NCI-H1048 (cell line): ENCODE measurements around the gene EHD1.

Source experiments
- DNase-seq: peaks from one replicate; lab custom pipeline; 2025; lab: John Stamatoyannopoulos, UW

Gene EHD1

DNA sequence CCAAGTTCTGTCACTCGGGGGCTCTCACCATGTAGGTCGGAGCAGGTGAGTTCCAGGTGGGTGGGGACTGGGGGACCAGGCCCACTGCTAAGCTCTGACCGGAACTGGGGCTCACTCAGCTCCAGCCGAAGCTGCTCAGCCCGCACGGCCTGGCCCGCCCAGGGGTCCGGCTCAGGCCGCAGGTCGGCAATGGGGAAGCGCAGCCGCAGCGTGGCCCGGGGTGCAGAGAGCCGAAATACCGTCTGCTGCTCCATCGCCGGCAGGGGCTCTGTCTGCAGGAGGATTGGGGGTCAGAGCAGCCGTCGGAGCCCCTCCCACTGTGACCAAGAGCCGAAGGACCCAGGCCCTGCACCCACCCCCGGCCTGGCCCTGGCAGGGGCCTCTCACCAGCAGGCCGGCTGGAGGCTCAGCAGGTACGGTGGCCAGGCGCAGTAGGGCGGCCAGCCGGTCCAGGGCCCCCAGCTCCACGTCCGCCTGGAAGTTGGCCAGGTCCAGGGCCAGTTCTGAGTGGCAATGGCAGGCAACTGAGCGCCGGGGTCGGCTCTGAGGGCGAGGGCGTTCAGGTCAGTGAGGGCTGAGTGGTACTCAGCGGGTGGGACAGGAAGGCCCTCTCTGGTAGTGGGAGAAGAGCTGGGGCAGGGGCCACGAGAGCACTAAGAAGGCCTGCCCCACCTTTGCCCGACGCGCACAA, 31.4 kb upstream of the EHD1 start:
- DNase-seq, result no peak

DNA sequence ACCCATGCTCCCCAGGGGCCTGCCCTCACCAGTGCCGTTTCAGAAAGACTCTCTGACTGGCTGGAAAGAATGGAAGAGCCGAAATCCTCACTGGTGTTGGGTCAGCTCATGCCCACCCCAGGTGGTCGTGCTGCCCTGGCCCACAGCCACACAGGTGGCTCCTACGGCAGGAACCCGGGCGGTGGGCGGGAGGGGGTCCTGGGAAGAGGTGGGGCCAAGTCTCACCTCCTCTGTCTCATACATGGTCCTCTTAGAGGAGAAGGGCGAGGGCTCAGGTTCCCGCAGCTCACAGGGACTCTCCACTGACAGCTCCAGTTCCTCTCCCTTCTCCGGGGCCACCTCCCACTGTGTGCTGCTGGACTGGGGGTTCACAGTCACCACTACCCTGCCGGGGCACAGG, 30.3 kb upstream of the EHD1 start:
- no peak for DNase-seq

DNA sequence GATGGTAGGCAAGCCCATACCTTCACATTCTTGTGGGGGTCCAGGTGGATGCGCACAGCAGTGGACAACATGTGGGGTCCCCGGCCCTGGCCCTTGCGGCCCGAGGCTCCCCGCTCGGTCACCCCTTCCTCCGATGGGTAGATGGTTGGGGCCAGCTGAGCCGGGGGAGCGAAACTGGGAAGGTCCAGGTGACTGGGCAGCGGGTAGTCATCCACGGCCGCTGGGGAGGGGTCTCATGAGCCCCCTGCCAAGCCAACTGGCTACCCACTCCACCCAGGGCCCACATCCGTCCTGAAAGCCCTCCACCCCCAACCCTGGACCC, 27.9 kb upstream of the EHD1 start:
- no peak for DNase-seq

DNA sequence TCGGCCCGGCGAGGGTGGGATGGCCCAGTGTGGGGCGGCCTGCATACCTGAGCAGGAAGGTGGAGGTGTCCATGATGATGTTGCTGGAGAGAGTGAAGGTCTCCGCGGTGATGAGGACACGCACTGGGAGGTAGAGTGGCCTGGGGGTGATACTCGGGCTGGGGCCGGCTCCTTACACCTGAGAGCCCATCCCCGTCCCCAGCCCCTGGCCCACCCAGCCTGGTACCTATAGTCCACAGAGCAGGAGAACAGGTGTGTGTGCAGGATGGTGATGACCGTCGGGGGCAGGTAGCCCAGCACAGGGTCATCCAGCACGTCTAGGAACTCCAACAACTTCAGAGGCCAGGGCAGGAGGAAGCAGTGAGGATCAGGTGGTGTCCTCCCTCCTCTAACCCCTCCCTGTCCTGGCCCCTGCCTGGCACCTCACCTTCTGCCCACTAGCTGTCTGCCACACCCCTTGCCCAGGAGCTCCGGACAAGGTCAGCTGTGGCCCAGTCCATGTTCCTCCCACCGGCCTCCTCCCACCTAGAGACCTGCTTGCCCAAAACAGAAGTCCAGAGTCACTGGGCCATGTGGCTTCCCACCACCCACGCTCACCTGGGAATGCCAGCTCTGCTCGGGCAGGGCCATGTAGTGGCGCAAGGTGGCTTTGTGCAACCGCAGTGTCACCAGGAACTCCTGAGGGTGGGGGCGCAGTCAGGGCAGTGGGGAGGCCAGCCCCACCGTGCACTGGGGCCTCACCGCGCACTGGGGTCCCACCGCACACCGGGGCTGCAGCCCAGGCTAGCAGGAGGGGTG, 27.3 kb upstream of the EHD1 start:
- no peak for DNase-seq

DNA sequence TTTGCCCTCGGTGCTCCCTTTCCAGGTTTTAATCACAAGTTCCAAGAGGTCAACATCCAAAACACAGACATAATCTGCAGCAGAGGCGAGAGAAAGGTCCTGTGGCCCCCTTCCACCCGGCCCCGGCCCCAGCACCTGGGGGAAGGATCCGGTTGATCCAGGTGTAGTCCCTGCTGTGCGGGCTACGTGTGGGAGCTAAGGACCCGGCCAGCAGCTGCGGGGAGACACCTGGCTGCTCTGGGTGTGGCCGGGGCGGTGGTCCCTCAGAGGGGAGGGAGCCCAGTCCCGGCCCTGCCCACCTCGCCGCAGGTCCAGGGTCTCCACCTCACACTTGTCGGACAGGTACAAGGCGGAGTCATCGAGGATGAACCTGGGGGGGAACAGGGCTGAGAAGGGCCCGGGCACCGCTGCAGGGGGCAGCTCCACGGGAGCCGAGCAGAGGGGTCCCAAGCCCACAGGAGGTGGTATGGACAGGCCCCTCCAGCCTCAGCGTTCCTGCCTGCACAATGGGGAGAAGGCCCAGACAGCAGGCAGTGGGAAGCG, 24.9 kb upstream of the EHD1 start:
- no peak for DNase-seq

DNA sequence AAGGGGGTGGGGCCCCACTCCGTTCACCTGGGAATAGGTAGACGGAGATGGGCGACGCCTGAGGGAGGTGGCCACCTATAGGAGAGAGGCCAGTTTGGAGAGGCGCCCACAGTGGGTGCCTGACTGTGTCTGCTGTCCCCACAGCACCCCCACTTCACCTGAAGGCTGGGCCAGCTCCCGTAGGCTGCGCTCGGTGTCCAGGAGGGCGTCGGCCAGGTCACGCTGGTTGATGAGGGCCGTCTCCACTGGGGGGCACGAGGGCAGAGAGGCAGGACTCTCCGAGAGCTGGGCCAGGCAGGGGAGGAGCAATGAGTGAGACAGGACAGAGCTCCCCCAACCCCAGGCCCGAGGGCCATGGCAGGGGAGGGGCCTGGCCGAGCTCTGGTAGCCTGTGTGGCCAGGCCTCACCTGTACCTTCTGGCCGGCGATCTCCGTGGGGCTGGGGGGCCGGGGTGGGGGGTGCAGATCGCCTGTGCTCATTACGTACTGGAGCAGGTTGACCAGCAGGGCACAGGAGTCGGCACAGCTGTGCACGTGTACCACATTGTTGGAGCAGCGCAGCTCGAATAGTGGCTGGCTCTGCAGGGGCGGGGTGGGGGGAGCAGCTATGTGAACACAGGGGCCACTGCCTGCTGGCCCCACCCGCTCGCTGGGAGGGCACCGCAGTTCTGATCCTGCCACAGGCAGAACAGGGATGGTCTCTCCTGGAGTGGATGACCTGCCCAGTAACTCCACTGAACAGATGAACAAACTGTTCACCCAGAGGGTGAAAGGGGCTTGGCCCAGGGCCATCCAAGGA, 23.9 kb upstream of the EHD1 start:
- no peak for DNase-seq

DNA sequence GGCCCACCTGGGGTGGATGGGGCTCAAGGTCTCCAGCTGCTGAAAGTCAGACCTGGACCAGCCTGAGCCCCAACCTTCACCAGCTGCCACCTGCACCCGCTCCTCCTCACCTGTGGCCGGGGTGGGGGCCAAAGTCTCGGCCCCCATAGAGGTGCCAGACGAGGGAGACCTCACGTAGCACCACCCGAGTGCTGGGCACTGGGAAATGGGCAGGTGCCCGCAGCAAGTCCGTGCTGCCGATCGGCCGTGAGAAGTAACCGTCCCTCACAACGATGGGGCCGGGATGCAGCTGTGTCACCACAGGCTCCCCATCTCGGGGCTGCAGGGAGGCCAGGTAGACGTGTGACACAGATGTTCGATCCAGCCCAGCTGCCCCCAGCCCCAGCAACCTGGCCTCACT, 22.4 kb upstream of the EHD1 start:
- no peak for DNase-seq

DNA sequence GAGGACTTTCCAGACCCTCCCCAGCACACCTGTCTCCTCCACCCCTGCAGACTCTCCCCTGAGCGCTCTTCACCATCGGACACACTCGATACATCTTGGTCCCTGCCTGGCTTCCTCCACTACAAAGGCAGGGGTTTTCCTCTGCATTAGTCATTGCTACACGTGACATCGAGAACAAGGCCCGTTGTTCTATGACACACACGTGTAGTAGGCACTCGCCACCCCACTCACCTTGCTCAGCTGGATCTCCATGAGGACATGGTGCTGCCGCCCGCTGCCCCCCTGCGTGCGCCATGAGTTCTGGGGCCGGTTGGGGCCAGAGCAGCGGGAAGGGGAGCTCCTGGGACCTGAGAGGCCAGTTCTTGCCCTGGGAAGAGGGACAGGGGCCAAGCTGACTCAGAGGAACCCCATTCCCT, 21.9 kb upstream of the EHD1 start:
- DNase-seq, result no peak

DNA sequence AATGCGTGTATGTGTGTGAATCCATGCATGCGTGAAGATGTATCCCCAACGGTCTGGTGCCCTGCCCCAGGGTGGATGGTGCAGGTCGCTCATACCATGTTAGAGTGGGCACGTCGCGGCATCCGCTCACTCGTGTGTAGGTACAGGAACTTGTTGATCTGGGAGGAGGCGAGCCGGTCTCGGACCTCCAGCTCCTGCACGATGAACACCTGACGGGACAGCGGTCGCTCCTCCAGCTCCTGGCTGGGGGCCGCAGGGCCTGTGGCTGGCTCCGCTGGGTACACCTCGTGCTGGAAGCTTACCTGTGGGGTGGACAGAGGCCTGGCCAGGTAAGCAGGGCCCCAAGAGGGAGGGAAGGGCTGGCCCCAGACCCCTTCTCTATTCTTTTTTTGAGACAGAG, 20.1 kb upstream of the EHD1 start:
- DNase-seq, result no peak

DNA sequence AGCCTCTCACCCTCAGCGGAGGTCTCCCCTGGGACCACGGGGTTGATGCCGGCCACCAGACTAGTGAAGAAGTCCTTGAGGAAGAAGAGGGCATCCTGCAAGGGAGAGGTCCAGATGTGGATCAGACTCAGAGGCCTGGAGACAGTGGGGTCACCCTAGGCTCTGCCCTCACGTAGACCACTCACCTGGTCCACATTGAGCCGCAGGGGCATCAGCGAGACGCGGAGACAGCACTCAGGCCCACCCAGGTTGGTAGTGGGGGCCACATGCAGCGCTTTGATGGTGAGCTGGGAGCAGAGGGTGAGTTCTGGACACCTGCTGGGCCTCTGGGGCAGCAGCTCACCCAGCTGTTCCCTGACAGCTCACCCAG, 19.6 kb upstream of the EHD1 start:
- DNase-seq, result no peak

DNA sequence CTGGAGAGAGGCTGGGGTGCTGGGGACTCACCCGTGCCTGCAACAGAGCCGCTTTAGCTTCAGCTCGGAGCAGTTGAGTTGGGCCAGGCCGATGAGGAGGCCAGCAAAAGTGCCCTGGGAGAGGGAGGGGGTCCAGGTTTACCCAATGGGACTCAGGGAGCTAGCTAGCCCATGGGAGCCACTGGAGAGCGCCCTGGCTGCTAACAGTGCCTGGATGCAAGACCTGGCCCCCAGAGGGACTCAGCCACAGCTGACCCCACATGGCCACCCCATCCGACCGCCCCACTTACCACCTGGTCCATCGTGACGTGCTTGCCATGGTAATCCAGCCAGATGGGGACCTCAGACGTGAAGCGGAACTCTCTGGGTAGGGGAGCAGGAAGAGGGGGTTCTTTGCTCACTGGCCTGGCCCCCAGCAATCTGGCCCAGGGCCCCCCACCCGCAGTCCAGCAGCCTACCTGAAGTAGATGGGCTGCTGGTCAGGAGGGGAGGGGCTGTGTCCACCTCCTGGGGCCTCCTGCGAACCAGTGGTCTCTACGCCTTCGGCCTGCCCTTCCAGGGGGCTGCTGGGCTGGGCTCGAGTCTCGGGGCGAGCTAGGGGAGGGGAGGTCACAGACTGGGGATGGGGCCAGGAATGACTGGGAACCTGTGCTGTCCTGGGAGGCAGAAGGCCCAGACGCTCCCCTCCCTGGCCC, 19.1 kb upstream of the EHD1 start:
- DNase-seq, result no peak

DNA sequence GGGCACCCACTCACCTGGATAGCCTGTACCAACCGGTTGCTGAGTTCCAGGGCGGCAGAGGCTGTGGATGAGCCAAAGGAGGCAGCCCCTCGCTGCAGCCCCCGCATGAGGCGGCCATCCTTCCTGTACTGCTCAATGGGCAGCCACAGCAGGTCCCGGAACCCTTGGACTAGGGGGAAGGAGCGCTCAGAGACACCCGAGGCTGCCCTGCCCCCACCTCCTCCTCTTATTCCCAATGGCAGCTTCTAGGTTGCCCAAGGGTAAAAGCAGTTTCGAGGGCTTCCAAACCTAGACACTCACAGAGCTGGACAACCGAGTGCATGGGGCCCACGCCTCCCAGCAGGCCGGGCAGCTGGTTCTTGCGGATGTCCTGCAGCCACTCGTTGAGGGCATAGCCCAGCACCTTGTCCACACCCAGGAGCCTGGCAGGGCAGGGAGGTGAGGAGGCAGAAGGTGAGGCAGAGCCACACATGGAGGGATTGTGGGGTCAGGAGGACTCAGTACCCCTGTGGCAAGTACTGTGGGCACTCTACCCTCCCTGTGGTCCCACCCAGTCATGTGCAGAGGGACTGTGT, 18.1 kb upstream of the EHD1 start:
- DNase-seq, result no peak

DNA sequence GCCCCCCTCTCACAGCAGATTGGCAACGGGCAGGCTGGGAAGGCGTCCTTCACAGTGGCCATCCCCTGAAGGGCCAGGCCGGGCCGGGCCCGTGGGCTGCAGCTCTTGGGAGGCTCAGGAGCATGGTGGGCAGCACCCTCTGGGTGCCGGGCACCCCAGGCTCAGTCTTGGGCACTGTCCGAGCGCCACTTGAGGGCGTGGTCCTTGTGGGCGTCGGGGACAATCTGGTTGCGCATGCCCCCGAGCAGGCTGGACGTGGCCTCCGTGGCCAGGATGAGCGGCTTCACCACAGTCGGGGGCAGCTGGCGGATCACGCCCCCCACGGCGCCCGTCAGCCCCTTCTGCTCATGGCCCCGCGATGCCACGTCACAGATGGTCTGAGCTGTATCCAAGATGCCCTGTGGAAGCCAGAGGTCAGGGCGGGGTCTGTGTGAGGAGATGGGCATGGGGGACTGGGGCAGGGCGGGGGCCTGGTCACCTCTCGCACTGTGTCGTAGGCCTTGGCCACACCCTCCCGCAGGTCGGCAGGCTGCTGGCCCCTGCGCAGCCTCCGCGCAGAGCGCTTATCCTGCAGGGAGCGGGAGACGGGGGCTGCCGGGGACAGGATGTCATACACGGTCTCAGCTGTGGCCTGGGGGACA, 16.5 kb upstream of the EHD1 start:
- no peak for DNase-seq

DNA sequence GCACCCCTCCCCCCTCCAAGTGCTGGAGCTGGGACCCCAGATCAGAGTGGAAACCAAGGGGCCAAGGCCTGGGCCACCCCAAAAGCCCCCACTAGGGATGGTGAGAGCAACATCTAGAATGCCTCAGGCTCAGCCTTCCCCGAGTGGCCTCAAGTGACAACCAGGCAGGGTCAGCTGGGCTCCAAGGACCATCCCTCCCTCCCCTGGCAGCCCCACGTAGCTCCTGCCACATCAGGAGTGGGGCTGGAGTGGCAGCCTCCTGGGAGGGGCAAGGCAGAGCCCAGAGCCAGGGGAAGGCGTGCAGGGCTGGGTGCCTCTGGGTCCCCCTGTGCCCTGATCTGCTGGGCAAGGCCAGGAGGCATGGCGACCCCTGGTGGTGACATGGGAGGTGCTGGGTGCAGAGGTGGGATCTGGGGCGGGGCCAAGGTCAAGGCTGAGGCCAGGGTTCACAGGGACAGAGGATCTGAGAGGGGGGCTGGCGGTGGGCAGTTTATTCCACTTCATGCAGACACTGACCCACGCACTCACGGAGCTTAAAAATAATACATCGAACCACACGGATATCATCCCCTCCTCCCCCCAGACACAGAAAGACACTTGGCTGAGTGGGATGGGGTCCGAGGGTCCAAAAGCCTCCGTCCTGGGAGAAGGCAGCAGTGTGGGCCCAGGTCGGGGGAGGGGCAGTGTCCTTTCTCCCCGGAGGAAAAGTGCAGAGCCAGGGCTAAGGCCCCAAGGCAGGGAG, 15.8 kb upstream of the EHD1 start:
- DNase-seq, result no peak

DNA sequence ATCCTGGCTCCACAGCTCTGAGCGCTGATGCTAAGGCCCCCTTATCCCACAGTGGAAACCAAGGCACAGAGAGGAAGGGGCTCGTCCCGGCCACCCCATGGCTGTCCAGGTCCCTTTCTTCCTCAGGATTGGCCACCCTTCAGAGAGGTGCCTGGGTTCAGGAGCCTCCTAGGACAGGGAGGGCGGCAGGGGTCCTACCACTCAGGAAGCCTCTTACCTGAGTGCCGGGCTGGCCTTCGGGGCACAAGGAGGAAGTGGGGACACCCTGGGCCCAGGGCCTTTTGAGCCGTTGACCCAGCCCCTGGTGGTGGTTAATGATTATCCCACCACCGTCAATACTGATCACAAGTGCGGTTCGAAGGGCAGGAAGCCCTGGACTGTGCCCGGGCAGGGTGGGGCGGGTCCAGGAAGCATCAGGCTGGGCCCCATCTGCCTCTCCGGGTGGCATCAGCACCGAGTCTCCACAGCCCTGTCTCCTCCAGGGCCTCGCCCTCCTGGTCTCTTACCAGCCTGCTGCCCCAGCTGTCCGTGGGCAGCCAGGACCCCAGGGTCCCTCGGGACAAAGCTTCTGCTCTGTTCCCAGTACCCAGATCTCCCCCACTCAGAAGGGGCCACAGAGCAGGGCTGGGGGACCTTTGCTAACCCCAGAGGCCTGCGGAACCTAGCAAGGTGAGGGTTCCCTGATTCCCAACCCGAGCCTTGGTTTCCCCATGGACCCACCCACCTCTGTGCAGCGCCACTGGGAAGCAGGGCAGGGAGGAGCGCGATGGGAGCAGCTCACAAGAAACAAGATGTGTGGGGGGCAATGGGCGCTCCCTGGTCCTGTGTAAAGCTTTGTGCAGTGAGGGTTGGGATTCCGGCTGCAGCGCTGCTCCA, 15.0 kb upstream of the EHD1 start:
- DNase-seq, result no peak

DNA sequence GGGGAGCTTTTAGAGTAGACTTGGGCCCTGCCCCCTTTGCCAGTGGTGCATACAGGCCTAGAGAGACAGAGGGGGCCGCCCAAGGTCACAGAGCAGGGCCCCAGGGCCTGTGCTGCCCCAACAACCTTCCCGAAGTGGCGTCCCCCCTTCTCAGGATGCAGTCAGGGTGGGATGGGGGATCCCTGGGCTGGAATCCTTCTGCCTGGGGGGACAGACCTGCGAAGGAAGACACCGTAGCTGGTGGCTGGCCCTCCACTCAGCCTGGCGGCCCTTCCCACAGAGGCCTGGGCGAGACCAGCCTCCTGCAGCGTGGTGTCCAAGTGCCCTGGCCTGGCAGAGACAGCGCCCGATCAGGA, 14.4 kb upstream of the EHD1 start:
- DNase-seq, result no peak

DNA sequence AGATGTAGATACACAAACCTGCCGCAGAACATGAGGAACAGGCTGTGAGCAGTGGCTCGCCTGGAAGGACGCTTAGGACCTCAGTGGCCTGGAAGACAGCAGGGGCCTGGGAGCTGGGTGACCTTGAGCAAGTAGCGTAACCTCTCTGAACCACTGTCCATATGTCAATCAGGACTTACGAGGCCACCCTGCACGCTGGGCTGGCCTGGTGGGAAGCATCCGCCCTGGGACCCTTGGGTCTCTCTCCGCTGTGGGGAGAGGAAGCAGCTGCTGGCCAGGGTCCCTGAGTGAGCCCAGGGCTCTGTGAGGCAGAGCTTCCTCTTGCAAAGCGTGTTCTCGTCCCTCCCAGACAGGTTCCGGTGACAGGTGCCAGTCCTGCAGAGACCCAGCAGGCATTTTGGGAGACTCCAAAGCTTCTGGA, 14.0 kb upstream of the EHD1 start:
- DNase-seq, result no peak

DNA sequence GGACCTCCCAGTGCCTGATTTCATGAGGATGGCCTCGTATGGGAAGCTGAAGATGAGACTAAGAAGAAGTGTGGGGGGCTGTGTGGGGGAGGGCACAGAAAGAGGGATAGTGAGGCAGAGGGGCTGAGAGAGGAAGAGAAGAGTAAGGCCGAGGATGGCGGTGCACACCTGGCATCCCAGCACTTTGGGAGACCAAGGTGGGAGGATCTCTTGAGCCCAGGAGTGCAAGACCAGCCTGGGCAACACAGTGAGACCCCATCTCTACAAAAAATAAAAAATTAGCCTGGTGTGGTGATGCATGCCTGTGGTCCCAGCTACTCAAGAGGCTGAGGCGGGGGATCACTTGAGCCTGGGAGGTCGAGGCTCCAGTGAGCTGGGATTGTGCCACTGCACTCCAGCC, 13.5 kb upstream of the EHD1 start:
- DNase-seq, result no peak

DNA sequence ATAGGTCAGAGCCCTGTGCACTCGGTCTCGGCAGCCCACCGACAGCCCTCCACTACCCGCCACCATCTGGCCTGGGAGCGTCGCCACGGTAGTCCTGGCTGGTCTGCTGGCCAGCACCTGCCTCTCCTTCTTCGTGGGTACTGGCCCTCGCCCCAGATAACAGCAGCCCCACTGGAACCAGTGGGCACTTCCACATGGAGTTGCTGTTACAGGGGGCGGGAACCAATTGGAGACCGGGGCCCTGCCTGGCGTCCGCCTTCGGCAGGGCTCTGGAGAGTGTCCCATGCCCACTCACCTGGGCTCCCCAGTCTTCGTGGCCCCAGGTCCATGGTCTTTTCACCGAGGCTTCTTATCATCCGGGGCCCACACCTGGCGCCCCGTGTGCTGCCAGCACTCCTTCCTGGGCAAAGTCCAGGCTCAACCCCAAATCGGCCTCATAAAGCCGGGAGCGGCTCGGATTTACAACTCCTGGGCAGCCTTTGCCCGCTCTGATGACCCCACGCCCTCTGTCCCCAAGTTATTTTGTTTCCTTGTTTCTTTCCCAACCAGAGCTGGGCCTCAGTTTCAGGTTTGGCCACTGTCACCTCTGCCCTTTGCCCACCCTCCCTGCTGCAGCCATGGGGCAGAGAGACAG, 12.9 kb upstream of the EHD1 start:
- DNase-seq, result no peak
